ENCODE measurements around the gene PRPF31.

The PRPF31 gene

GRCh38 chr19:54106716-54107115 lies 8.8 kb upstream of the PRPF31 start:
- DNase-seq (ENCODE audit: low spot score) (no peak), FAIRE-seq (no peak)

DNA sequence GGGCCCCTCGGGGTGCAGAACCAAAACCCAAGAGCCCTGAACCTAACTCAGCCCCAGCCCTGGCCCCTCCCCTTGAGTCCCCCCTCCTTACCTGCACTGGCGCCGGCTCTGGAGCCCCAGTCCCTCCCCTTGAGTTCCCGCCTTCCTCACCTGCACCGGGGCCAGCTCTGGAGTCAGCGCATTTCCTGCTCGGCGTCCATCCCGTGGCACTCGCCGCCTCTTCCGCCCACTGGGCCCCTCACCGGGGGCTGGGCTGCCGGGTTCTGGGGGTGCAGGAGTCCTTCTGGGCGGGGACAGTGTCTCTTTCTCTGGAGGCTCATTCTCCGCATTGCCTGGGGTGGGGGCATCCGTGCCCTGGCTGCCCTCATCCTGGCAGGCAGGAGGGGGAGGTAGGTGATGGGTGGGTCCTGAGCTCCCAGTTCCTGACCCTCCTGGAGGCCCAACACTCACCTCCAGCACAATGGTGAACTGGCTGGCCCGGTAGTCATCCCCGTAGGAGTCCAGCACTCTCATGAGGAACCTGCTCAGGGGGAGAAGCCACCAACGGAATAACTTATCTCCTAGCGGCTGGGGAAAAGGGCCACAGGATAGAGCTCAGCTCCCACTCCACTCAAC lies 7.6 kb upstream of the PRPF31 start:
- DNase-seq (ENCODE audit: low spot score) = no peak
- FAIRE-seq = no peak

DNA sequence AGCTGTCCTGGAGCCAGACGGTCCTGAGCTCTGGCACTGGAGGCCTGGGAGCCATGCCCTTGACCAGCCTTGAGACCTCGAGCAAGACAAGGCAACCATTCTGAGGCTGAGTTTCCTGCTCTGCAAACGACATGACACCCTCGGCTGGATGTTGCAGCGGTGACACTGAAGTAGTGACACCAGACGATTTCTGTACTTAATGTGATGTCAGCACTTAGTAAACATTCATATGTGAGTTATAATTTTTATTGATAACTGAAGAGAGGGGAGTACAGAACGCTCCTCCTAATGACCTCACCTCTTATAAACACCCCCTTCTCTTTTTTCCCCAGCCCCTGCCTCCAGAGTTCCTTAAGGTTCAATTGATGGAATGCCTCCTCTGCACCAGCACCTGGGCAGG lies 7.1 kb upstream of the PRPF31 start:
- DNase-seq (ENCODE audit: low spot score) (no peak), FAIRE-seq (no peak)

DNA sequence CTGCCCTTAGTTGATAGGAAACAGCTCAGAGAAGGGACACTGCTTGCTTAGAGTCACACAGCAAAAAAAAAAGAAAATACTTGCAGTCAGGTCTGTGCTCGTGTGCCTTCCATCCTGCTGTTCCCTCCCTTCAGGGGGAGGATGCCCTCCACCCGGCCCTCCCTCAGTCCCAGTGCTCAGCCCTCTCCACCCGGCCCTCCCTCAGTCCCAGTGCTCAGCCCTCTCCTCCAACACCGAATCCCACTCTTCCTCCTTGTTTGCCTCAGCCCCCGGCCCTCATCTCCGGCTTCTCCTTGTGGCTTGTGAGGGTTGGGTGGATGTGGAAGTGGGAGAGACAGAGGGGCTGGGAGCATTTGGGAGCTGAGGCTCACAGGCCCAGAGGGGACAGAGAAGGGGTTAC lies 5.9 kb upstream of the PRPF31 start:
- DNase-seq (ENCODE audit: low spot score) (no peak), FAIRE-seq (no peak)

DNA sequence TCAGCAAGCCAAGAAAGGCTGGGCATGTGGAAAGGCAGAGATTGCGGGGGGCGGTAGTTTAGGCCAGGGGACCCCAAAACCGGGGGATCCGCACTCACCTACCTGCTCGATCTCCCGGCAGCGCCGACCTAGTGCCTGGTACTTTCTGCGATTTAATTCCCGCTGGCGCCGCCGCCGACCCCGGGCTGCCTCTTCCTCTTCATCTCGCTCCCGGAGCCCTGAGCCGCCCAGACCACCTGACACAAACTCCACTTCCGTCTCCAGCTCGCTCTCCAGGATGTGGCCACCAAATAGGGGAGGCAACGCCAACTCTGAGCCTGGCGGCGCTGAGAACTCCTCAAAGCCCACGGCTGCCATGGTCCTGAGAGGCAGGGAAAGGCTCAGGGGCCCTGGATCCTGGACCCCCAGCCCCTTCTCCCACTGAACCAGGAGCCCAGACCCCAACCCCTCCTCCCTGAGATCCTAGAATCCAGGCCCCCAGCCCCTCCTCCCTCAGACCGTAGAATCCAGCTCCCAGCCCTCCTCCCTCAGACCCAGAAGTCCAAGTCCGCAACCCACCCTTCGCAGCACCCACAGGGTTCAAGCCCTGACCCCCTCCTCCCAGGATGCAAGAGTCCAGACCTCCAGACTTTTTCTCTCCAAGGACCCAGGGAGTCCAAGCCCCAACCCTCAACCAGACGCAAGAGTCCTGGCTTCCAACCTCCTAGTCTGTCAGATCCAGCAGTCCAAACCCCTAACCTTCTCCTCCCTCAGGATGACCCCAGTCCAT lies 1.0 kb upstream of the PRPF31 start:
- DNase-seq (ENCODE audit: low spot score) (peak; percentile 38), FAIRE-seq (no peak)

DNA sequence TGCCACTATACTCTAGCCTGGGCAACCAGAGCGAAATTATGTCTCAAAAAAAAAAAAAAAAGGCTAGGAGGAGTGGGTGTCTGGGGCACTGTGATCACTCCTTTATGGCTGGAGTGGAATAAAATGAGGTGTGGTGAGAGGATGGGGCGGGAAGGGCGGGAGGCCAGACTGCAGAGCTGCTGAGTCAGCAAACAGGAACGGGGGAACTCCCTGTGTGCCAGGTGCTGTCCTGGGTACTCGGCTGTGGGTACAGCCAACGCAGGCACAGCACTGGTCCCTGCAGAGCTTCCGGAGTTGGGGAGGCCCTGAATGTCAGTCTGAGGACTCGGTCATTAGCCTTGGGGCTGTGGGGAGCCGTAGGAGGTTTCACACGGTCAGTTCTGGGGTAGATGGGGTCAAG lies 5.7 kb downstream of the PRPF31 start:
- DNase-seq (ENCODE audit: low spot score) (no peak), FAIRE-seq (no peak)

GRCh38 chr19:54123682-54124081 lies 8.1 kb downstream of the PRPF31 start:
- FAIRE-seq = no peak
- no peak for DNase-seq (ENCODE audit: low spot score)

DNA sequence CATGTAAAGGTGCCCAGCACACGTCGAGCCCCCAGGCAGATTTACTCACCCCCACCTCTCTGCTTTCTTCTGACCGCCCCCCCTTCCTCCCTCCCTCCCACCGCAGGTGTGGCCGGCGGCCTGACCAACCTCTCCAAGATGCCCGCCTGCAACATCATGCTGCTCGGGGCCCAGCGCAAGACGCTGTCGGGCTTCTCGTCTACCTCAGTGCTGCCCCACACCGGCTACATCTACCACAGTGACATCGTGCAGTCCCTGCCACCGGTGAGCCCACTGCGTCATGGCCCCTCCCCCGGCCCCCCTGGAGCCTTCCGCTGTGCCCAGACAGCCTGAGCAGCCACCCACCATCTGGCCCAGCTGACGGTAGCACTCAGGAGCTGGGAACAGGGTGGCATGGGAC lies 8.8 kb downstream of the PRPF31 start:
- no peak for DNase-seq (ENCODE audit: low spot score)
- FAIRE-seq = no peak

DNA sequence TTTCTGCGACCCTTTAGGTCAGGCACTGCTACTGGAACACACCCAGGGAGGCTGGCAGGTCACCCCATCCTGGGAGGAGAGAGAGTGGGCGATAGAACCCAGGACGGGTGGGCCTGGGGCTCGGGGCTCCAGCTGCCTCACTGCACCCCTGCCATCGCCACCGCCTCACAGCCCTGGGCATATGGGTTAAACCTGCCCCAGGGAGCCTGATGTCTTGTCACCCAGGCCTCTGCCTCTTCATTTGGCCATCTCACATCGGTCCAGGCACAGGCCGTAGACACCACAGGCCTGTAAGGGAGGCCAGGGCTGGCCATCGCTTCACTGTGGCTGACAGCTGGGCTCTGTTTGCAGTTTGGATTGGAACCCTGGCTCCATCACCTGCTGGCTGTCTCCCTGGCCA lies 10.2 kb downstream of the PRPF31 start:
- DNase-seq (ENCODE audit: low spot score) = no peak
- FAIRE-seq = no peak

DNA sequence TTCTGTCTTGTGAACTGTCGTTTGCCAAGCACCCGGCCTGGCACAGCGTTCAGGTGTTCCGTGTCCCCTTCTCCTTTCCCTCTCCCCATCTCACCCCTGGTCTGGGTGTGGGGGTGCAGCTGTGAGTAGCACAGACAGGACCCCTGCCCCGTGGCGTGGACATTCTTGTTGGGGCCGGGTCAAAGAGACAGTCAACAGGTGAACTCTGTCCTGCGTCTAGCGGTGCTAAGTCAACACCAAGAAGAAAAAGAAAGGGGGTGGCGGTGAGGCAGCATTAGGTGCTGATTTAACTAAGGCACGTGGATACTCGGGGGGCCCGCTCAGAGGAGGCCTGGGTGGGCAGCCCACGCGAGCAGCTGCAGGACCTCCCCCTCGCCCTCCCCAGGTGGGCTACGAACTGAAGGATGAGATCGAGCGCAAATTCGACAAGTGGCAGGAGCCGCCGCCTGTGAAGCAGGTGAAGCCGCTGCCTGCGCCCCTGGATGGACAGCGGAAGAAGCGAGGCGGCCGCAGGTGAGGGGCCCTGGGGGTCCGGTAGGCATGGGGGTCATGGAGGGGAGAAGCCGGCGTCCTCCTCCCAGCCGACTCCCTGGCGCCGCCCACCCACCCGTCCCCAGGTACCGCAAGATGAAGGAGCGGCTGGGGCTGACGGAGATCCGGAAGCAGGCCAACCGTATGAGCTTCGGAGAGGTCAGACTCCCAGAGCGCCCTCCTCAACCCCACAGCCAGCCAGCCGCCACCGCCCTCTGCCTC lies 12.3 kb downstream of the PRPF31 start:
- no peak for FAIRE-seq
- no peak for DNase-seq (ENCODE audit: low spot score)

- DNase-seq (ENCODE audit: low spot score) (no peak), FAIRE-seq (no peak)
Measured at GRCh38 chr19:54128441-54128725, 12.8 kb downstream of the PRPF31 start.

DNA sequence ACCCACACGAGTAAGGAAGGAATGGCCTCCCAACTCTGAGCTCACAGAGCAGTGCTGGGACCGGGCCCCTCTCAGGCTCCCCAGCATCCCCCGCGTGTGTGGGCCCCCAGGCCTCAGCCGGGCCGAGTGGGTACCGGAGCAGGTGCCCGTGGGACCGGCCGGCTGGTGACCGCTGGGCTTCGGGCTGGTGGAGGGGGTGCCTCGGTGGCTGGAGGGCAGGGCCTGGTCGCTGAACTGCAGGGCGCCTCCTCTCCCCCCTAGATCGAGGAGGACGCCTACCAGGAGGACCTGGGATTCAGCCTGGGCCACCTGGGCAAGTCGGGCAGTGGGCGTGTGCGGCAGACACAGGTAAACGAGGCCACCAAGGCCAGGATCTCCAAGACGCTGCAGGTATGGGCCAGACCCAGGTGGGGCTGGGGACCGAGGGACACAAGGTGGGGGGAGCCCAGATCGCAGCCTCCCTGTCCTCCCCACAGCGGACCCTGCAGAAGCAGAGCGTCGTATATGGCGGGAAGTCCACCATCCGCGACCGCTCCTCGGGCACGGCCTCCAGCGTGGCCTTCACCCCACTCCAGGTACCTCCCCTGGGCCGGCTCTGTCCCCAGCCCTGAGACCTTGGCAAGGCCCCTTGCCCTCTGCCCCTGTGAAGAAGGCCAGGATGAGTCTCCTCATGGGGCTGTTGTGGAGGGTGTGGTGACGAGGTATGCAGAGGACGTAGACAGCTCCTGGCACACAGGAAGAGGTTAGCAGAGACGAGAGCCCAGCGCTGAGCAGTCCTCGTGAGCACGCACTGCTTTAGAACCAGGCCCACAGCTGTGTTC lies 13.5 kb downstream of the PRPF31 start:
- no peak for DNase-seq (ENCODE audit: low spot score)
- no peak for FAIRE-seq

DNA sequence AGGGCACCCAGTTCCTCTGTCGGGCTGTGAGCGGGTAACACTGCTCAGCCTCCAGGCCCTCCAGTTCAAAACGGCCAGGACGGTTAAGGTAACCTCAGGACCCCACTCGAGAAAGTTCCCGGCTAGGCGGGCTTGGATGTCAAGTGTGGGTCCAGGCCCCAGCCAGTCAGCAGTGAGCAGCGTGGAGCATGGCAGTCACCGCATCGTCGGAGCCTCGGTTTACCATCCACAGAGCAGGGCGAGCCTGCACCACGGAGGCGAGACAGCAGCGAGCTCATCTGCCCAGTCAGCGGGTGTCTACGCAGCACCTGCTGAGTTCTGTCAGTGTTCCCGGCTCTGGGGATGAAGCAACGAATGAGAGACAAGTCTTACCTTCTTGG lies 14.1 kb downstream of the PRPF31 start:
- no peak for DNase-seq (ENCODE audit: low spot score)
- no peak for FAIRE-seq

DNA sequence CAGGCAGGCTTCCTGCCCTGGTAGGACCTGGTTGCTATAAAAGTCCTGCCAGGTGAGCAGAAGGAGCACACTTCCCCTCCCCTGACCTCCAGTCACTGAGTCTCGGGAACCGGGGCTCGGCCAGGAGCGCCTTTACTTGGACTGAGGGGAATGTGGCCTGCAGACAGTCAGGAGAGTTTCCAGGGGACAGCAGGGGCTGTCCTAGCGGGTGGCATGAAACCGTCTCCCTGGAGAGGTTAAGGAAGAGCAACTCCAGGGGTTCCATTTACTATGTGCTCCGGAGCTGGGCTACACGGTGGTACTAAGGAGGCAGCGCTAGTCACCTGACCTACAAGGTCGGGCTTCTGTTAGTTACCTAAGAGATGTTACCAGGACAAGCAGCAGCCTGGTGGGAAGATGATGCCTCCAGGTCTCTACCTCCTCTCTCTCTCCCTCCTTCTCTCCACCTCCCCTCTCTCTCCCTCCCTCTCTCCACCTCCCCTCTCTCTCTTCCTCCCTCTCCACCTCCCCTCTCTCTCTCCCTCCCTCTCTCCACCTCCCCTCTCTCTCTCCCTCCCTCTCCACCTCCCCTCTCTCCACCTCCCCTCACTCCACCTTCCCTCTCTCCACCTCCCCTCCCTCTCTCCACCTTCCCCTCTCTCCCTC lies 17.9 kb downstream of the PRPF31 start:
- DNase-seq (ENCODE audit: low spot score) (peak; percentile 40), FAIRE-seq (no peak)

DNA sequence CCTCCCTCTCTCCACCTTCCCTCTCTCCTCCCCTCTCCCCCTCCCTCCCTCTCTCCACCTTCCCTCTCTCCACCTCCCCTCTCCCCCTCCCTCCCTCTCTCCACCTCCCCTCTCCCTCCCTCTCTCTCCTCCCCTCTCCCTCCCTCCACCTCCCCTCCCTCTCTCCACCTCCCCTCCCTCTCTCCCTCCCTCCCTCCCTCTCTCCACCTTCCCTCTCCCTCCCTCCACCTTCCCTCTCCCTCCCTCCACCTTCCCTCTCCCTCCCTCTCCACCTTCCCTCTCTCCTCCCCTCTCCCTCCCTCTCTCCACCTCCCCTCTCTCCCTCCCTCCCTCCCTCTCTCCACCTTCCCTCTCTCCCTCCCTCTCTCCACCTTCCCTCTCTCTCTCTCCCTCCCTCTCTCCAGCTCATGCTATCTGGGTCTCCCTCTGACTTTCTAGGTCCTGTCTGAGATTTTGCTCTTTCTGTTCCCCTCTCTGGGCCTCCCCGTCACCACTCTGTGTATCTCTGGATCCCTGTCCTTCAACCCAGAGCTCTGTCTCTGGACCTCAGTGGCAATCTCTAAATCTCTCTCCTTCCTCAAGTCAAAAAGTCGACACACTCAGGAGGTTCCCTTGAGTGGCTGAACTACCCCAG lies 18.5 kb downstream of the PRPF31 start:
- FAIRE-seq (no peak), DNase-seq (ENCODE audit: low spot score) (no peak)

DNA sequence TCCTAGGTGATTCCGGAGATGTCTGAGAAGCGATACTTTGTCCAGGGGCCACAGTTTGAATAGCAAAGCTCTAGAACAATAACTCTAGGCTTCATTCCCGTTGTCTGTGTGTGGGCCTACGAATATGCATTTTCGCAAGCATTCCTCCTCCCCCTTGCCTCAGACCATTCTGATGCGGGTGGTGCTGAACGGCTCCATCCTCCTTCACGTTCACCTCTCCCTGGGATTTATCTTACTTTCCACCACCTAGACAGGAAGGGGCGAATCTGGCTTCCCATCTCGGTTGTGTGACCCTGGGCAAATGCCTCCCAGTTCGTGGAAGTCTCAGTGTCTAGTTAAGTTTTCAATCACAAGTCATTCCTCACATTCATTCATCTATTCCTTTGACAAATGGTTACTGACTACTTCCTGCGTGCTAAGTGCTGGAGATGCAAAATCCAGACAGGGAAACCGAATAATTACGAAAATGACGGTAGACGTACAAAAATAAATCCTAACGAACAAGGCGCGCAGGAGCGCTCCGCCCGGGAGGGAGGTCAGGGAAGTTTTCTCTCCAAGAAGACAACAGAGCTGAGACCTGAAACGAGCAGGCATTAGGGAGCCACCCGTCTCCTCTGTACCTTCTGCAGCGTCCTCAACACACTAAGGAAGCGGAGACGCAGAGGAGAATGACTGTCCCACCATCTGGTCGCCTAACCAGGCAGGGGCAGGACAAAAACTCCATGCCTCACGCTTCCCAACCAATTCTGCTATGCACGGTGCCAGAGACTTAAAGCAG lies 20.7 kb downstream of the PRPF31 start:
- FAIRE-seq (no peak), DNase-seq (ENCODE audit: low spot score) (peak; percentile 16)

GRCh38 chr19:54136864-54137698 lies 21.5 kb downstream of the PRPF31 start:
- DNase-seq (ENCODE audit: low spot score) (peak; percentile 96), FAIRE-seq (peak; percentile 93)

DNA sequence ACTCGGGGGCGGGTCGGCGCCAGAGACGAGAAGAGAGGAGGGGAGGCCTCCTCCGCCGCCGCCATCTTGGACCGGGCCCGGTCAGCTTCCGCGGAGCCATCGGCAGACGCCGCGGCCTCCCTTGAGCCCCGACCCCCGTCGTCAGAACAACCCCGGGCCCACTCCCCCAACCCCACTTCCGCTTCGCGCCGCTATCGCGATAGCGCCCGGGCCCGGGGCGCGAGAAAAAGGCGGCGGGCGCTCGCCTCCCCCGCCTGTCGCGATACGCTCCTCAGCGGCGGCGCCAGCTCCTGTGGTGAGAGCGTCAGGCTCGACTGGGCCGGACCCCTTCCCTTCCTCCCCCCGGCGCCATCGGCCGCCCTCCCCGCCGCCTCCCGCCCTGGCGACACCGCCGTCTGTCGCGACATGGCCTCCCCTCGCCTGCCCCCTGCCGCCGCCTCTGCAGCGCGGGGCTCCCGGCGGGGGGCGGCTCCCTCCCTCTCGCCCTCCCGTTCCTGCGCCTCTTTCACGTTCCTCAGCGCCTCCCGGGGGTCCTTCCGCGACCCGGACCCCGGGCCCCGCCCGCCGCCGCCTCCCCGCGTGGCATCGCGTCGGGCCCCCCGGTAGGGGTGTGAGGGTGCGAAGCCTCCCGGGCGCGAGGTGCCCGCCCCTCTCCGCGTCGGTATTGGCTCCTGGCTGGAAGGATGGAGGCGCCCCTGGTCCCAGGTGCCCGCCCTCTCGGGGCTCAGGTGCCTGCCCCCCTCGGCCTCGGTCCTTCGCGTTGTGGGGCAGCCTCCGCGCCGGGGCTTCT lies 22.3 kb downstream of the PRPF31 start, which contains the start of gene CNOT3:
Gene CNOT3 (plus strand): TSS at position 64 of the 790 bp plus-strand sequence. CDS start 5,217 bp downstream, outside the sequence.
- peak; percentile 28 for DNase-seq (ENCODE audit: low spot score)
- no peak for FAIRE-seq
